ENCODE results near the gene HNRNPUL2. TPM values are rescaled to one million over a fixed set of nuclear protein-coding genes. Genes with fewer than 3 reads are reported as not detected.
"Not testable (repeated sequence)": the region's sequence is repeated elsewhere in the genome, so short reads cannot be mapped to it uniquely, and the experiment has no call there.

HNRNPUL2 gene
- 55.7 TPM for polyA plus RNA-seq (2013, experiment 1 of 2; ENCODE audit: insufficient read length)
- 57.9 TPM for polyA plus RNA-seq (2013, experiment 2 of 2; ENCODE audit: insufficient read length)

GRCh38 chr11:62727165-62727871 is at the start of gene HNRNPUL2:
HNRNPUL2 (minus strand) TSS chr11:62727457; CDS start chr11:62727156, 301 bp downstream.
- DNase-seq, result peak; percentile 100

DNA sequence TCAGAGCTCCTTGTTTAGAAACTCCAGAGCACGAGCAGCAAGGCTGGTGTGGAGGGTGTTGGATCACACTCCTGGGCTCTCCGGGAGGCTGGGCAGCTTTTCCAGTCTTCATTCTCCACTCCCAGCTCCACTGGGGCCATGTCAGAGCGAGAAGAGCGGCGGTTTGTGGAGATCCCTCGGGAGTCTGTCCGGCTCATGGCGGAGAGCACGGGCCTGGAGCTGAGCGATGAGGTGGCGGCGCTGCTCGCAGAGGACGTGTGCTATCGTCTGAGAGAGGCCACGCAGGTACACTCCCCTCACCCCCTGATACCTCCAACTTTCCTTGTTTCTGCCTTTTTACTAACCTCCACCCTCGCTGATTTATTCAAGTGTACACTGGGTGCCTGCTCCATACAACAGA is 48.4 kb upstream of the HNRNPUL2 start:
- DNase-seq, result no peak

GRCh38 chr11:62774407-62774806 is 47.1 kb upstream of the HNRNPUL2 start:
- no peak for DNase-seq

GRCh38 chr11:62771144-62772021 is 44.1 kb upstream of the HNRNPUL2 start, which contains the start of gene TAF6L:
TAF6L (plus strand) TSS chr11:62771396; CDS start chr11:62775784, 4,388 bp downstream.
- peak; percentile 97 for DNase-seq

- no peak for DNase-seq
Measured at GRCh38 chr11:62770778-62771143, 43.5 kb upstream of the HNRNPUL2 start.

GRCh38 chr11:62760867-62761227 is 33.6 kb upstream of the HNRNPUL2 start:
- not testable (repeated sequence) for DNase-seq

DNA sequence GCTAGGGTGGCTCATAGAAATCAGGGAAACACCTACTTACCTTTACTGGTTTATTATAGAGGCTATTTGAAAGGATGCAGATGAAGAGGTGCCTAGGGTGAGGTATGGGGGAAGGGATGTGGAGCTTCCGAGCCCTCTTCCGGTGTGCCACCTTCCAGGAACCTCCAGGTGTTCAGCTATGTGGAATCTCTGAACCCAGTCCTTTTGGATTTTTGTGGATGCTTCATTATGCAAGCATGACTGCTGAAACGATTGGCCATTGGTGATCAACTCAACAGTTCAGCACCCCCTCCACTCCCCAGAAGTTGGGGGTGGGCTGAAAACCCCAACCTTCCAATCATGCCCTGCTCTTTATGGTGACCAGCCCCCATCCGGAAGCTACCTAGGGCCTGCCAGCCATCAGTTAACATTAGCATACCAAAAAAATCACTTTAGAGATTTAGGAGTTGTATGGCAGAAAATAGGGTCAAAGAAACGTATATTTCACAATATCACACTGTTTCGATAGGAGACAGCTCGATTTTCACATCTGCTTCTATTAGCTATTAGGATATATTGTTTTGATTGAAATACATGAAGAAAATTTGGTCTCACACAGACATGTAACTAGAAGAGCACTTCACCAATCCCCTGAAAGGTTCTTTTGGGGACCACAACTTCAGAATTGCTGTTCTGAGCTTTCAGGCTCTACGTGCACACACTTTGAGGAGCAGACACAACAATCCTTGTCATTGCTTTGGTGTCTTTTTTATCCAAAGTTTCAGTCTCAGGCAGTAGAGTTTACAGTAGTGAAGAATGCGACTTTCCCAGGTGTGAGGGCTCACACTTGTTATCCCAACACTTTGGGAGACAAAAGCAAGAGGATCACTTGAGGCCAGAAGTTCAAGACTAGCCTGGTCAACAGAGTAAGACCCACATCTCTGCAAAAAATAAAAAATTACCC is 30.9 kb upstream of the HNRNPUL2 start:
- no peak for DNase-seq

GRCh38 chr11:62755086-62755615 is 27.9 kb upstream of the HNRNPUL2 start:
- no peak for DNase-seq

- peak; percentile 99 for DNase-seq
Measured at GRCh38 chr11:62753736-62754603, 26.7 kb upstream of the HNRNPUL2 start, which contains the start of gene ZBTB3. ZBTB3 (minus strand) TSS chr11:62754160; CDS start chr11:62753664, 496 bp downstream.

DNA sequence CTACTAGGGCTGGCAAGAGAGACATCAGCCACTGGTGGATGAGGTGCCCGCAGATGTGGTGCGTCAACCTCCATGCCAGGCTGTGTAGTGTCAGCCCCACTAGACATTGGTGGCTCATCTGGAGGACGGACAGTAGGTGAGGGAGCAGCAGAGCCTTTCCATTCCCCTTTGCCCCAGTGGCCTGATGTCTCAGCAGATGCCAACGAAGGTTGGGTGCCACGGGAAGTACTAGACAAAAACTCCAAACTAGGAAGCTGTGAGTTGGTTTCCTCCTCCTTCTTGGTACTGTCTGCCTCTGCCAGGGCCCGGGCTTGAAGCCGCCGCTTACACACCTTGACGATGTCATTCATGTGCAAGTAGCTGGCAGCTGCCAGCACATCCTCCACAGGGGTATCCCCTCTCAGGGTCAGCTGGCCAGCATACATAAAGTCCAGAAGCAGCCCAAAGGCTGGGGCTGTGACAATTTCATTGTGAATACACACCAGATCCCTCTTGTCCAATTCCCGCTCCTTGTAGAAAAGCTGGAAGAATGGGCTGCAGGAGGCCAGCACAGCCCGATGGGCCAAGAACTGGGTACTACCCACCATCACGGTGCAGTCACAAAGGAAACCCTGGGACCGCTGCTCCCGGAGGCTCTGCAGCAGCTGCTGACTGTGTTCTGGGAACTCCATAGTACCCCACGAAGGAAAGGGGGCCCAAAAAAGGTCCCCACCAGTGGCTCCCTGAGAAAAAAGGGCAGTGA is 25.9 kb upstream of the HNRNPUL2 start:
- no peak for DNase-seq

GRCh38 chr11:62752177-62752785 is 25.0 kb upstream of the HNRNPUL2 start:
- DNase-seq, result no peak

DNA sequence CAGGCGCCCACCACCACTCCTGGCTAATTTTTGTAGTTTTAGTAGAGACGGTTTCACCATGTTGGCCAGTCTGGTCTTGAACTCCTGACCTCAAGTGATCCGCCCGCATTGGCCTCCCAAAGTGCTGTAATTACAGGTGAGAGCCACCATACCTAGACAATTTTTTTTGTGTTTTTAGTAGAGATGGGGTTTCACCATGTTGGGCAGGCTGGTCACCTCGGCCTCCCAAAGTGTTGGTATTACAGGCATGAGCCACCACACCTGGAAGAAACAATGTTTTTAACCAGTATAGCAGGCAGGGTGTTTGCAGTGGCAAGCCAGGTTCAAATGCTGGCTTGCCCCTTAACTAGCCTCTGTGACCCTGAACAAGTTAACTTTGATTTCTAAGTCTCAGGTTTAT is 22.7 kb upstream of the HNRNPUL2 start:
- not testable (repeated sequence) for DNase-seq

GRCh38 chr11:62747475-62748160 is 20.4 kb upstream of the HNRNPUL2 start:
- DNase-seq, result no peak

GRCh38 chr11:62737196-62737595 is 9.9 kb upstream of the HNRNPUL2 start:
- DNase-seq, result no peak

GRCh38 chr11:62732830-62733229 is 5.6 kb upstream of the HNRNPUL2 start:
- peak; percentile 20 for DNase-seq

- DNase-seq, result not testable (repeated sequence)
Measured at GRCh38 chr11:62730076-62730475, 2.8 kb upstream of the HNRNPUL2 start.

DNA sequence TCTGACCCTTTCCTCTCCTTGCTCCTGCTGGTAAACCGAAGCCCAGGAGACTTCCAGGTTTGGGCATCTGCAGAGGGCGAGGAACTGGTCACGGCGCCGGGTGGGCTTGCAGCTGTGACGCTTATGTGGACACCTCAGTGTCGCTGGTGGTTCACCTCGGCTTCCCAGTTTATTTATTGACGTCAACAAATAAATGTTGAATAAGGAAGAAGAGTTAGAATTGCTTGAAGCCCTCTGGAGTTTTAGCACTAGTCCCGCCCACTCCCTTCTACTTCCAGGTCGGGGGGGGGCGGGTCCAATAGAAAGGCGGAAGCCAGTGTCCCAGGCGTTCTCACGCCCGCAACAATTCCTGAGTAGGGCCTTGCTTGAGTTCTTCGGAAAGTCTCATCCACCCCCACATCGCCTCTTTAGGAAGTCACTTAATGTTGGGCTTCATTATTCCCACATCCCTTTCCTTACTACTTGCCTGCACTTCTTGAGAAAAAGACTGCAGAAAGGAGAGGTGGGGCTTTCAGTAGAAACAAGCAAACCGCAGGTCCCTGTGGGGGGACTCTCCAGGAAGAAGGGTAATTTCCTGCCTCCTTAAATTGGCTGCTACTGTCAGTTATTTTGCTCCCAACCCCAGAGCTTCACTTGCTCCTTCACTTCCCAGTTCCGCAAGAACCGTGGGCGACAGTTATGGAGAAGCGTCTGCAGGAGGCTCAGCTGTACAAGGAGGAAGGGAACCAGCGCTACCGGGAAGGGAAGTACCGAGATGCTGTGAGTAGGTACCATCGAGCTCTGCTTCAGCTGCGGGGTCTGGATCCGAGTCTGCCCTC is 1.1 kb upstream of the HNRNPUL2 start, which contains the start of gene TTC9C:
Gene TTC9C, plus strand, starts transcription at position 316 of the 818 bp plus-strand sequence. Its CDS starts 363 bp downstream, at position 679.
- DNase-seq, result peak; percentile 87

DNA sequence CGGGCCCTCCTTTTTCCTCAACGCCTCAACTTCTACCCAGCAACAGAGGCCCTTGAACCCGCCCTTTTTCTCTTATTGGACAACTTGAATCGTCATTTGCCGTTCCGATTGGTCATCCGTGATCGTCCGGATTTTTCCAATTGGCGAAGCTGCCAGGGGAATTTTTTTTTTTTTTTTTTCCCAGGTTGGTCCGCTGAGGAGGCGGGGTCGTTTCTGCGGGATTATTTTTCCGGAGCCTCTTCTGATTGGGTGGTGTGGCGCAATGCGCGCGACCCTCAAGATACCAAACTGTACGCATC is 564 bp upstream of the HNRNPUL2 start:
- peak; percentile 98 for DNase-seq

GRCh38 chr11:62726915-62727164 is 417 bp downstream of the HNRNPUL2 start:
- DNase-seq, result no peak
